Uterus (tissue), 4 donors: ENCODE results near the gene PTPRN2. TPM values are rescaled to one million over a fixed set of nuclear protein-coding genes. Genes with fewer than 3 reads are reported as not detected.

Experiments used
- DNase-seq, 2 donors: peaks; one replicate each; pipeline ENCODE4 v3.0.0-alpha.2; 2019 to 2020
- H3K27ac ChIP-seq, 2 donors: fragments of 200-600 bp; sonication (generic); 1 replicate in 1 of 2; 2 replicates in 1 of 2; pipeline ENCODE4 v1.5.1; 2016 to 2018
- H3K27me3 ChIP-seq, 2 donors: fragments of 200-600 bp; sonication (generic); one replicate each; pipeline ENCODE4 v1.5.1; 2018 to 2019; ENCODE audit warnings: control low read depth in 1 of 2
- H3K36me3 ChIP-seq, 2 donors: fragments of 200-600 bp; sonication (generic); one replicate each; pipeline ENCODE4 v1.5.1; 2019; ENCODE audit warnings: control low read depth in 1 of 2
- H3K4me1 ChIP-seq, 2 donors: fragments of 200-600 bp; sonication (generic); one replicate each; pipeline ENCODE4 v1.5.1; 2018 to 2019; ENCODE audit warnings: control low read depth in 1 of 2
- H3K4me3 ChIP-seq, 2 donors: fragments of 200-600 bp; sonication (generic); 1 replicate in 1 of 2; 2 replicates in 1 of 2; pipeline ENCODE4 v1.5.1; 2018 to 2019; ENCODE audit warnings: mild to moderate bottlenecking in 1 of 2
- H3K9me3 ChIP-seq, 2 donors: fragments of 200-600 bp; sonication (generic); one replicate each; pipeline ENCODE4 v1.5.1; 2019; ENCODE audit warnings: control low read depth in 1 of 2
- POLR2A ChIP-seq, 2 donors: fragments of 450-650 bp; IDR thresholded peaks; one replicate each; pipeline ENCODE4 v1.6.1; 2016; ENCODE audit warnings: antibody characterized with exemption in 2 of 2, mild to moderate bottlenecking in 1 of 2, moderate library complexity in 1 of 2
- intact Hi-C: fragments of 100-400 bp; cut with DNase I; formaldehyde crosslinking; loops from one replicate; pipeline ENCODE4 v1.15.1; 2023; ENCODE audit warnings: low total_unique reads
- total RNA-seq, 4 donors: library from RNA; depleted of rRNA in 3 of 4; stranded (reverse); fragments of >200 nt in 3 of 4; gene quantifications; one replicate each; pipeline versions ENCODE4 v1.1.0 to v1.2.4, GENCODE V29; 2014 to 2023
- TF ChIP-seq, protein P1 (sequence below), 4 experiments: fragments of 200-600 bp in 2 of 4; fragments of 450-650 bp in 2 of 4; sonication (generic) in 2 of 4; IDR thresholded peaks; one replicate each; pipeline ENCODE4 v1.5.1; 2016 to 2019; ENCODE audit warnings: antibody characterized with exemption in 4 of 4, mild to moderate bottlenecking in 2 of 4, moderate library complexity in 1 of 4
- donor health status: DM: yes; HTN: yes; CAD: no.

PTPRN2 gene
- total RNA-seq, 4 donors from 2014 or later: 1.2 to 5.2 (median 2.3) TPM

DNA sequence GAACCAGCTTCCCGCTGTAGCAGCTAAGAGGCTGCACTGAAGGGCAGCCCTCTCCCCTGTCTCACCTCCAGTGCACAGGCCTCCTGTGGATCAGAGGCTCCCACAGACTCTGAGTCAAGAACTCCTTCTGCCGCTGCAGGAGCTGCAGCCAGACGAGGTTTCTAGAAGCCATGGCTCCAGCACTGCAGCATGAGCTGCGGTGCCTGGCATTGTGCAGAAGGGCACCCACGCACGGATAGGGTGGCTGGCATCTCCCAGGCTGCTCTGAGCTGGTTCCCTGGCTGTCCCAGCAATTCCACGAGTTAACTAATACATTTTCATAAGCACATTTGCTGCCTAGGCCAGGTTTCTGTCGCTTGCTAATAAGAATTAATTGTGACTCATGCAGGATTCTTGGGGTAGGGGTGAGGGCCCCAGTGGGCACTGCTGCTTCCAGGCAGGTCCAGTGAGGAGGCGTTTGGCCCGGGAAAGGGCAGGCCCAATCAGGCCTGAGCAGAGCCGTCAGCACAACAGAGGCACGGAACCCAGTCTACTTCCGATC, 656.6 kb downstream of the PTPRN2 start:
- no peaks in the 10 kb centered on the region for H3K9me3 ChIP-seq
- DNase-seq: no peak
- H3K36me3 ChIP-seq: no peaks in the 10 kb centered on the region
- H3K4me1 ChIP-seq: no peaks in the 10 kb centered on the region
- TF ChIP-seq POLR2A (IDR thresholded peaks at IDR 0.05): no peak
- TF ChIP-seq, protein P1, sequence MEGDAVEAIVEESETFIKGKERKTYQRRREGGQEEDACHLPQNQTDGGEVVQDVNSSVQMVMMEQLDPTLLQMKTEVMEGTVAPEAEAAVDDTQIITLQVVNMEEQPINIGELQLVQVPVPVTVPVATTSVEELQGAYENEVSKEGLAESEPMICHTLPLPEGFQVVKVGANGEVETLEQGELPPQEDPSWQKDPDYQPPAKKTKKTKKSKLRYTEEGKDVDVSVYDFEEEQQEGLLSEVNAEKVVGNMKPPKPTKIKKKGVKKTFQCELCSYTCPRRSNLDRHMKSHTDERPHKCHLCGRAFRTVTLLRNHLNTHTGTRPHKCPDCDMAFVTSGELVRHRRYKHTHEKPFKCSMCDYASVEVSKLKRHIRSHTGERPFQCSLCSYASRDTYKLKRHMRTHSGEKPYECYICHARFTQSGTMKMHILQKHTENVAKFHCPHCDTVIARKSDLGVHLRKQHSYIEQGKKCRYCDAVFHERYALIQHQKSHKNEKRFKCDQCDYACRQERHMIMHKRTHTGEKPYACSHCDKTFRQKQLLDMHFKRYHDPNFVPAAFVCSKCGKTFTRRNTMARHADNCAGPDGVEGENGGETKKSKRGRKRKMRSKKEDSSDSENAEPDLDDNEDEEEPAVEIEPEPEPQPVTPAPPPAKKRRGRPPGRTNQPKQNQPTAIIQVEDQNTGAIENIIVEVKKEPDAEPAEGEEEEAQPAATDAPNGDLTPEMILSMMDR (IDR thresholded peaks at IDR 0.05): no peak
- no peaks in the 10 kb centered on the region for H3K27me3 ChIP-seq
- H3K27ac ChIP-seq: no peak overlapping the region
- intact Hi-C loops: no loop called here
- H3K4me3 ChIP-seq: no peak overlapping the region

DNA sequence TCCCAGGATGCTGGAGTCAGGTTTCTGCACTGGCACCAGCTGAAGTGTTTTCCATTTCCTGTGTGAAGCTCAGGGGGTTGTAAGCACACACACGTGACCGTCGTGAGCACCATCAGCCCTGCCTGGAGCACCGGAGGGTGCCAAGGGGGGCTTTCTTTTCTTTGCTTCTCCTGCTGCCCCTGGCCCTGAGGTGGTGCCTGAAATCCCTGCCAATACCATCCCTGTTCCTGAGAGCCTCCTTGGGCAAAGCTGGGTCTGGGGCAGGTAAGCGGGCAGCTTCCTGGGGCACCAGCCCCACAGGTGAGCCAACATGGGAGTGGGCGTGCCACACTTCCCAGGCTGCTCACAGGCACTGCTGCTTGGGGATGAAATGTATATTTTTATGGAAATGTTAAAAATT, 657.2 kb downstream of the PTPRN2 start:
- Histone ChIP-seq H3K4me1 (no peaks in the 10 kb centered on the region), H3K27ac (no peak overlapping the region), H3K36me3 (no peaks in the 10 kb centered on the region), H3K4me3 (no peak overlapping the region), H3K27me3 (no peaks in the 10 kb centered on the region), H3K9me3 (no peaks in the 10 kb centered on the region)
- intact Hi-C loops: no loop called here
- TF ChIP-seq, protein P1 (IDR thresholded peaks at IDR 0.05): no peak
- TF ChIP-seq POLR2A (IDR thresholded peaks at IDR 0.05): no peak
- DNase-seq: no peak

DNA sequence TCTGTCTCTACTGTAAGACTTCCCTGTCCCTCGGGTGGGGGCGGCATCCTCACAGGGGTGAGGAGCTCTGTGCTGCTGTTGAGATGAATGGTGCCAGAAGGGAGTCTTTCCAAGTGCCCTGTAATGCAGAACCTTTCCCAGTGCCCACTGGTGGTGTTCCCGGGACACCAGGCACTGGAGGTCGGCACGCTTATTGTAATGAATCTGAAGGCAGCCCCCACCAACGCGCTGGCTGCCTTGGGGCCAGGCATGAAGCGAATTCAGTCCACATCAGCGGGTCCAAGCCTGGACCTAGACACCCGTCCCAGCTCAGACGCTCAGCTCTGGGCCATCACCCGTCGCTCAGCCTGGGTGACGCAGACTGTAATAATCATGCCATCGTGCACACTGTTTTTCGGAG, 658.0 kb downstream of the PTPRN2 start:
- no peaks in the 10 kb centered on the region for H3K27me3 ChIP-seq
- H3K9me3 ChIP-seq: no peaks in the 10 kb centered on the region
- no peak overlapping the region for H3K4me3 ChIP-seq
- no peak overlapping the region for H3K27ac ChIP-seq
- no peaks in the 10 kb centered on the region for H3K36me3 ChIP-seq
- DNase-seq: no peak
- no peaks in the 10 kb centered on the region for H3K4me1 ChIP-seq
- intact Hi-C loops: no loop called here
- TF ChIP-seq, protein P1 (IDR thresholded peaks at IDR 0.05): no peak

DNA sequence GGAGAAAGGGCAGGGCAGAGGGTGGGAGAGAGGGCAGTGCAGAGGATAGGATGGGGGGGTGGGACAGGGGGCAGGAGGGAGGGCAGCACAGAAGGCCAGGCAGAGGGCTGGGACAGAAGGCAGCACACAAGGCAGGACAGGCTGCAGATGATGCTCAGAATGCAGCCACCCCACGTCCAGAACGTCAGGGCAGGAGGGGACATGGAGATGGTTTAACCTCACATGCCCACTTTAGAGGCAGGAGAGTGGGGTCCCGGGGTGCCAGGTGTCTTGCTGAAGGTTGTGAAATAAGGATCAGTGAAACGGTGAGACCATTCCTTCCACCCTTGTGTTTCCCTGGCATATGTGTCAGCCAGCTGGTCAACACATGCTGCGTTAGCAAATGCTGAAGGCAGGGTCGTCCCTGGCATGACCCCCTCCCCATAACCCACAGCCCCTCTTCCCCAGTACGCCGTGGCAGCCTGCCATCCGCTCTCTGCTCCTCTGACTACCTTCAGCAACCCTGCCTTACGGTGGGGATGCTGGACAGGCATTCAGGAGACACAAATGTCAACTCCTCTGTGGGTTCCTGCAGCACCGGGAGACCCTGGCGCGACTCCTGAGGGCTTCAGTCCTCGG, 658.7 kb downstream of the PTPRN2 start:
- no peak for DNase-seq
- intact Hi-C loops: no loop called here
- Histone ChIP-seq H3K4me1 (no peaks in the 10 kb centered on the region), H3K27me3 (no peaks in the 10 kb centered on the region), H3K9me3 (no peaks in the 10 kb centered on the region), H3K27ac (no peak overlapping the region), H3K4me3 (no peak overlapping the region), H3K36me3 (no peaks in the 10 kb centered on the region)
- no peak for TF ChIP-seq POLR2A (IDR thresholded peaks at IDR 0.05)
- TF ChIP-seq, protein P1 (IDR thresholded peaks at IDR 0.05): no peak

DNA sequence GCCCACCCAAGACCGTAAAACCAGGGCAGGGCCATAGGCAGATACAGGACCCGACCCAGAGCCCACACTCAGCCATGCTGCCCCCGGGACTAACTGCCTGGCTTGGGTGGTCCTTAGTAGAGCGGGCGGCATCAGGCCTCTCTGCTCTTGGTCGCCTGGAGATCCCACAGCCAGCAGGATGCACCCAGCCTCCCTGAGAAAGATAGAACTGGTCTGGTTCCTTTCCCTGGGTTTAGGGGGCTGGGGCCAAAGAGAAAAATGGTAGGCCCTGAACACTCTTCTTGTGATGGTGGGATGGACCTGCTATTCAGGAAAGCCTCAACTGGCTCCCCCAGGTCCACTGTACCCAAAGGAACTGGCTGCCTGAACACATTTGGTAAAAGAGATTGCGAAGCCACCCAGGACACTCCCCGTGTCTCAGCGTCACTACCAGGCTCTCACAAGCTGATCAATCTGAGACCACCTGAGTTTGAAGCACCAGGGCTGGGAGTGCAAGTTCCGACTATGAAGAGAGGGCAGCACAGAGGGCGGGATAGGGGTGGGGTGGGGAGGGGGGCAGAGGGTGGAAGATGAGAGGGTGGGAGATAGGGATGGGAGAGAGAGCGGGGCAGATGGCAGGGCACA, 659.3 kb downstream of the PTPRN2 start:
- Histone ChIP-seq H3K4me1 (no peaks in the 10 kb centered on the region), H3K9me3 (no peaks in the 10 kb centered on the region), H3K27me3 (no peaks in the 10 kb centered on the region), H3K4me3 (no peak overlapping the region), H3K27ac (no peak overlapping the region), H3K36me3 (no peaks in the 10 kb centered on the region)
- no peak for DNase-seq
- intact Hi-C loops: no loop called here
- TF ChIP-seq, protein P1 (IDR thresholded peaks at IDR 0.05): no peak
- no peak for TF ChIP-seq POLR2A (IDR thresholded peaks at IDR 0.05)
